ENCODE measurements around the gene ANAPC13.
A peak's percentile ranks its signal among the peaks of the same experiment; 100 is the strongest.

ANAPC13 gene, protein sequence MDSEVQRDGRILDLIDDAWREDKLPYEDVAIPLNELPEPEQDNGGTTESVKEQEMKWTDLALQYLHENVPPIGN

DNA sequence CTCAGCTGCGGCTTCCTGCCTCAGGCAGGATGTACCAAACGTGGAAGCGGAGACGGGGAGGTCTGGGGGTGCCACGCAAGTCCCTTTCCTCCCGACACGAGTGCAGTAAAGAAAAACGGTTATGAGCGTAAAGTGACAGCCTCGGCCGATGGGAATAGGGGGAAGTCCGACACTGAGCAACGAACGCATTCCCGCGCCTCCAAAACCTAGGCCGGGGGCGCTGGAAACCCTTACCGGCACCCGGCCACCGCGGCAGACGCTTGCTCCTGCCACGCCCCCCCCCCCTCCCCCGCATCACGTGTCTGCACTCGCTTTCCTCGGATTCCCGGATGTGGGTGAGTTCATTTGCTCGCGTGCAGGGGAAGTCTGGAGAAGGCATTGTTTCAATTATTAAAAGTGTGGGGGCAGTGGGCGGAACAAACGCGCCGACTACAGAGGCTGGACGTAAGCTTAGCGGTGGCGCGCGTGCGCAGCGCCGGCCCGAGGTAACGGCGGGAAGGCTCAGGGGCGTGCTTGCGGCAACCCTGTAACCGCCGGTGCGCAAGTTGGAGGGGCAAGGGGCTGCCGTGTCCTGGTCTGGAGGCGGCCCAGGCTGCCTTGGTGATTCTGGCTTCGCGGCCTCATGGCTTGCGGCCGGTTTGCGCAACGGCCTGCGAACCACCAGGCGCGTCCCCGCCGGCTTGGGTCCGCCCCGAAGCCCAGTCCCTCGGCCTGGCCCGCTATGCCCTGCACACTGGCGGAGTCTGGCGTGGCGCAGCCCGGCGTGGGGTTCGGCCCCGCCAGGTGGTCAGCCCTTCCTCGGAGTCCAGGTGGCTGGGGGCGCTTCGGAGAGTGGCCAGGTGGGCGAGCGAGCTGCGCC lies at the start of gene ANAPC13, which contains the start of gene CEP63:
Gene ANAPC13 (minus strand): TSS at position 268 of the 859 bp plus-strand sequence. CDS start 3,081 bp downstream, outside the sequence.
Gene CEP63 (plus strand): TSS at position 340 of the 859 bp plus-strand sequence. CDS start 9,264 bp downstream, outside the sequence.
- Histone ChIP-seq H3K36me3 (ENCODE audit: control insufficient read depth, insufficient read depth, low read length) (peaks cover 4% of the 10 kb centered on the region), H3K27me3 (replicated peaks; ENCODE audit: control insufficient read depth, insufficient read depth, low read length) (no peaks in the 10 kb centered on the region), H3K4me3 (replicated peaks; ENCODE audit: low read depth, low read length) (peak within 1 kb of the TSS; percentile 93)
- peak; percentile 99 for DNase-seq (ENCODE audit: extremely low read depth, insufficient read length)
- no peak for TF ChIP-seq CTCF (IDR thresholded peaks at IDR 0.05; ENCODE audit: insufficient read depth, low read length, poor library complexity, severe bottlenecking)

- Histone ChIP-seq H3K4me3 (replicated peaks; ENCODE audit: low read depth, low read length) (no peak overlapping the region), H3K36me3 (ENCODE audit: control insufficient read depth, insufficient read depth, low read length) (peaks cover 5% of the 10 kb centered on the region), H3K27me3 (replicated peaks; ENCODE audit: control insufficient read depth, insufficient read depth, low read length) (no peaks in the 10 kb centered on the region)
- no peak for DNase-seq (ENCODE audit: extremely low read depth, insufficient read length)
- TF ChIP-seq CTCF (IDR thresholded peaks at IDR 0.05; ENCODE audit: insufficient read depth, low read length, poor library complexity, severe bottlenecking) = no peak
These were observed 49.6 kb upstream of the ANAPC13 start for GRCh38 chr3:134535186-134535970.

DNA sequence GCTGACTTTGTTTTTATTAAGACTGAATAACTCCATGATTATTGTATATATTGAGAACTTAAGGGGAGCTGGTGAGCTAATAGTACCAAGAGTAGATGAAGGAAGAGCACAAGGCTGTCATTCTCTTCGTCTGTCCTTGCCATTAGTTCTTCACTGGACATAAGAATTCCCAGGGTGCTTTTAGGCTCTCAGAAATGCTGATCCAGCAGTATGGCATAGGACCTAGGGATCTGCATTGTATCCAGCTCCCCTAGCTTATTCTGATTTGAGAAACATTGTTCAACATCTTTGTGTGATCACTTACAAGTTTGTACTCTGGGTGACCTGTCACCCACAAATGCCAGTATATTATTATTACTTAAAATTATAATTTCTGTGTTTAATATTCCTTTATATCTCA lies 47.7 kb upstream of the ANAPC13 start:
- peaks cover 5% of the 10 kb centered on the region for H3K36me3 ChIP-seq (ENCODE audit: control insufficient read depth, insufficient read depth, low read length)
- DNase-seq (ENCODE audit: extremely low read depth, insufficient read length) = no peak
- no peak for TF ChIP-seq CTCF (IDR thresholded peaks at IDR 0.05; ENCODE audit: insufficient read depth, low read length, poor library complexity, severe bottlenecking)
- no peaks in the 10 kb centered on the region for H3K27me3 ChIP-seq (replicated peaks; ENCODE audit: control insufficient read depth, insufficient read depth, low read length)
- no peak overlapping the region for H3K4me3 ChIP-seq (replicated peaks; ENCODE audit: low read depth, low read length)

- TF ChIP-seq CTCF (IDR thresholded peaks at IDR 0.05; ENCODE audit: insufficient read depth, low read length, poor library complexity, severe bottlenecking) = no peak
- Histone ChIP-seq H3K36me3 (ENCODE audit: control insufficient read depth, insufficient read depth, low read length) (no peaks in the 10 kb centered on the region), H3K27me3 (replicated peaks; ENCODE audit: control insufficient read depth, insufficient read depth, low read length) (no peaks in the 10 kb centered on the region), H3K4me3 (replicated peaks; ENCODE audit: low read depth, low read length) (no peak overlapping the region)
- DNase-seq (ENCODE audit: extremely low read depth, insufficient read length) = no peak
These were observed 41.9 kb upstream of the ANAPC13 start for GRCh38 chr3:134527538-134528186.

- no peak overlapping the region for H3K4me3 ChIP-seq (replicated peaks; ENCODE audit: low read depth, low read length)
- no peaks in the 10 kb centered on the region for H3K36me3 ChIP-seq (ENCODE audit: control insufficient read depth, insufficient read depth, low read length)
- no peaks in the 10 kb centered on the region for H3K27me3 ChIP-seq (replicated peaks; ENCODE audit: control insufficient read depth, insufficient read depth, low read length)
- DNase-seq (ENCODE audit: extremely low read depth, insufficient read length) = peak; percentile 6
- peak; percentile 28 for TF ChIP-seq CTCF (IDR thresholded peaks at IDR 0.05; ENCODE audit: insufficient read depth, low read length, poor library complexity, severe bottlenecking)
These were observed 41.3 kb upstream of the ANAPC13 start for GRCh38 chr3:134527037-134527436.
